Mesenchymal stem cell (in vitro differentiated cells and primary cell): ENCODE data around the gene SH3RF1.
A peak's percentile ranks its signal among the peaks of the same experiment; 100 is the strongest.

Experiments used
- DNase-seq: peaks from one replicate; pipeline ENCODE4 v3.0.0-alpha.2; 2013
- H2AFZ ChIP-seq: one replicate; pipeline ENCODE4 v1.6.1; 2013; ENCODE audit warnings: low read depth, mild to moderate bottlenecking, control low read depth, inconsistent platforms, low read length, moderate library complexity
- H2AK5ac ChIP-seq: 2 replicates; pipeline ENCODE4 v1.6.1; 2013; ENCODE audit warnings: low read length, moderate library complexity, mild to moderate bottlenecking, inconsistent platforms; ENCODE audit not compliant: severe bottlenecking
- H2BK120ac ChIP-seq: one replicate; pipeline ENCODE4 v1.6.1; 2013; ENCODE audit warnings: low read depth, mild to moderate bottlenecking, inconsistent platforms, low read length, moderate library complexity
- H2BK12ac ChIP-seq, 2 experiments: one replicate each; pipeline ENCODE4 v1.6.1; 2013; ENCODE audit warnings: inconsistent platforms in 2 of 2, low read length in 2 of 2, mild to moderate bottlenecking in 2 of 2, moderate library complexity in 2 of 2, control low read depth in 1 of 2
- H2BK15ac ChIP-seq: one replicate; pipeline ENCODE4 v1.6.1; 2013; ENCODE audit warnings: mild to moderate bottlenecking, low read depth, inconsistent platforms; ENCODE audit not compliant: poor library complexity, severe bottlenecking
- H2BK5ac ChIP-seq: 2 replicates; pipeline ENCODE4 v1.6.1; 2013; ENCODE audit warnings: low read depth, mild to moderate bottlenecking, low read length, control low read depth, inconsistent platforms; ENCODE audit not compliant: poor library complexity, severe bottlenecking
- H3K14ac ChIP-seq, 2 experiments: one replicate each; pipeline ENCODE4 v1.6.1; 2013; ENCODE audit warnings: inconsistent platforms in 2 of 2, low read length in 2 of 2, control low read depth in 1 of 2, mild to moderate bottlenecking in 1 of 2, moderate library complexity in 1 of 2
- H3K18ac ChIP-seq, 2 experiments: one replicate each; pipeline ENCODE4 v1.6.1; 2013; ENCODE audit warnings: inconsistent platforms in 2 of 2, low read length in 2 of 2, control low read depth in 1 of 2, low read depth in 1 of 2, mild to moderate bottlenecking in 1 of 2
- H3K23ac ChIP-seq, 2 experiments: one replicate each; pipeline ENCODE4 v1.6.1; 2013; ENCODE audit warnings: inconsistent platforms in 2 of 2, low read length in 2 of 2, mild to moderate bottlenecking in 2 of 2, moderate library complexity in 2 of 2, control low read depth in 1 of 2
- H3K27ac ChIP-seq: 2 replicates; pipeline ENCODE4 v1.5.1; 2013; ENCODE audit warnings: mild to moderate bottlenecking, moderate library complexity, low read length, control low read depth, inconsistent platforms; ENCODE audit not compliant: poor library complexity, severe bottlenecking
- H3K27me3 ChIP-seq, 2 experiments: 2 replicates each; pipeline versions ENCODE4 v1.6.1 to v1.7.0; 2013; ENCODE audit warnings: low read length in 2 of 2, mild to moderate bottlenecking in 2 of 2, moderate library complexity in 2 of 2, control low read depth in 1 of 2, inconsistent platforms in 1 of 2; ENCODE audit not compliant: control insufficient read depth in 1 of 2, insufficient read depth in 1 of 2
- H3K36me3 ChIP-seq, 2 experiments: 2 replicates each; pipeline versions ENCODE4 v1.6.1 to v1.7.0; 2013; ENCODE audit warnings: low read length in 2 of 2, control low read depth in 1 of 2, inconsistent platforms in 1 of 2, low read depth in 1 of 2, mild to moderate bottlenecking in 1 of 2; ENCODE audit not compliant: insufficient read depth in 2 of 2, control insufficient read depth in 1 of 2
- H3K4ac ChIP-seq, 2 experiments: one replicate each; pipeline ENCODE4 v1.6.1; 2013; ENCODE audit warnings: inconsistent platforms in 2 of 2, low read length in 2 of 2, mild to moderate bottlenecking in 2 of 2, moderate library complexity in 2 of 2, control low read depth in 1 of 2, low read depth in 1 of 2
- H3K4me1 ChIP-seq: 2 replicates; pipeline ENCODE4 v1.6.1; 2013; ENCODE audit warnings: low read depth, low read length, control low read depth; ENCODE audit not compliant: control insufficient read depth, insufficient read depth
- H3K4me2 ChIP-seq: 2 replicates; pipeline ENCODE4 v1.6.1; 2013; ENCODE audit warnings: low read length, mild to moderate bottlenecking, inconsistent platforms; ENCODE audit not compliant: poor library complexity, severe bottlenecking
- H3K4me3 ChIP-seq, 2 experiments: 2 replicates each; pipeline versions ENCODE4 v1.5.1 to v1.7.0; 2013; ENCODE audit warnings: low read length in 2 of 2, mild to moderate bottlenecking in 2 of 2, control low read depth in 1 of 2, low read depth in 1 of 2; ENCODE audit not compliant: insufficient read depth in 1 of 2
- H3K79me1 ChIP-seq: replicated peaks from 2 replicates; pipeline ENCODE4 v1.6.1; 2013; ENCODE audit warnings: mild to moderate bottlenecking, control low read depth, low read length, inconsistent platforms; ENCODE audit not compliant: poor library complexity, severe bottlenecking
- H3K9ac ChIP-seq: 2 replicates; pipeline ENCODE4 v1.7.0; 2013; ENCODE audit warnings: mild to moderate bottlenecking, low read length, moderate library complexity
- H3K9me3 ChIP-seq: 2 replicates; pipeline ENCODE4 v1.7.0; 2013; ENCODE audit warnings: mild to moderate bottlenecking, low read length; ENCODE audit not compliant: control insufficient read depth
- H4K8ac ChIP-seq: one replicate; pipeline ENCODE4 v1.6.1; 2013; ENCODE audit warnings: inconsistent platforms, mild to moderate bottlenecking, low read length, moderate library complexity
- H4K91ac ChIP-seq: one replicate; pipeline ENCODE4 v1.6.1; 2013; ENCODE audit warnings: mild to moderate bottlenecking, low read length, inconsistent platforms
- WGBS: methylation state at CpG from one replicate; pipeline ENCODE4 v1.1.7; 2013; ENCODE audit warnings: mixed read lengths; 5-methylcytosine and 5-hydroxymethylcytosine counted together

The SH3RF1 gene

GRCh38 chr4:169062897-169063244 is 207.9 kb downstream of the SH3RF1 start:
- H2BK120ac ChIP-seq: no peak overlapping the region
- no peak for DNase-seq
- no peak overlapping the region for H2BK15ac ChIP-seq
- no peak overlapping the region for H2AFZ ChIP-seq
- H2BK5ac ChIP-seq: no peak overlapping the region
- H3K4me1 ChIP-seq: no peaks in the 10 kb centered on the region
- H2BK12ac ChIP-seq: no peak overlapping the region
- H3K4me2 ChIP-seq: no peak overlapping the region
- 83% methylated on average over 5 of the region's 6 CpGs for WGBS
- no peak overlapping the region for H3K14ac ChIP-seq
- no peak overlapping the region for H3K18ac ChIP-seq
- H3K36me3 ChIP-seq: no peaks in the 10 kb centered on the region
- H3K4me3 ChIP-seq: no peak overlapping the region
- no peak overlapping the region for H3K4ac ChIP-seq
- peak overlapping the region; percentile 56 for H3K9ac ChIP-seq
- no peak overlapping the region for H3K23ac ChIP-seq
- H2AK5ac ChIP-seq: no peak overlapping the region
- H4K8ac ChIP-seq: no peak overlapping the region
- no peaks in the 10 kb centered on the region for H3K27me3 ChIP-seq
- H4K91ac ChIP-seq: no peak overlapping the region
- H3K27ac ChIP-seq: no peak overlapping the region
- no peaks in the 10 kb centered on the region for H3K79me1 ChIP-seq
- no peaks in the 10 kb centered on the region for H3K9me3 ChIP-seq

- Histone ChIP-seq H2BK15ac (no peak overlapping the region), H2BK12ac (no peak overlapping the region), H2BK120ac (no peak overlapping the region), H3K14ac (no peak overlapping the region), H2BK5ac (no peak overlapping the region), H2AK5ac (no peak overlapping the region), H3K4me3 (no peak overlapping the region), H3K27me3 (no peaks in the 10 kb centered on the region), H3K4ac (no peak overlapping the region), H3K4me2 (no peak overlapping the region), H3K27ac (no peak overlapping the region), H2AFZ (no peak overlapping the region), H3K9ac (no peak overlapping the region), H3K18ac (no peak overlapping the region), H4K91ac (no peak overlapping the region), H3K79me1 (no peaks in the 10 kb centered on the region), H3K4me1 (no peaks in the 10 kb centered on the region), H4K8ac (no peak overlapping the region), H3K36me3 (no peaks in the 10 kb centered on the region), H3K9me3 (no peaks in the 10 kb centered on the region), H3K23ac (no peak overlapping the region)
- WGBS: 92% methylated on average over 2 of the region's 3 CpGs
- DNase-seq: no peak
These were observed 209.4 kb downstream of the SH3RF1 start for GRCh38 chr4:169061386-169061785.

DNA sequence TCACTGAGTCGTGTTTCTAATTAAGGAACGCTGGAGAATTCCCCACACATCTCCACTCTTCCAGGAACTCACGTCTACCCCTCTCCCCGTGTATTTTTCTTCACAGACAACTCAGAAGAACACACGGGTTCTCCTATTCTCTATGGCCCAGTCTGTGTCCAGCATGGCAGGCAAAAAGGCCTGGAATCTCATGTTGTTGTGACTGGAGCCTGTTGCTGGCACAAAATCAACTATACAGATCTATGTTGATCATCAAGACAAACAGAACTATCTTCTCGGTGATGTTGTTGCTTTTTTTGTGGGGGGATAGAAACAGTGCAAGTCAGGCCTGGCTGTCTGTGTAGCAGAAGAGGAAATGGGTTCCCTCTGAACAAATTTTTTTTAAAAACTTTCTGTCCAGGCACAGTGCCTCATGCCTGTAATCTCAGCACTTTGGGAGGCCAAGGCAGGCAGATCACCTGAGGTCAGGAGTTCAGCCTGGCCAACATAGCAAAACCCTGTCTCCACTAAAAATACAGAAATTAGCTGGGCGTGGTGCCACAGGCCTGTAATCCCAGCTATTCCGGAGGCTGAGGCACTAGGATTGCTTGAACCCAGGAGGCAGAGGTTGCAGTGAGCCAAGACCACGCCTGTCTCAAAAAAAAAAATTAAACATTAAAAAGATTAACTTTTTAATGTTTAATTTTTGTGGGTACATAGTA is 210.2 kb downstream of the SH3RF1 start:
- Histone ChIP-seq H2BK5ac (no peak overlapping the region), H2BK12ac (peak overlapping the region in 1 of 2 experiments; percentile 54), H4K8ac (no peak overlapping the region), H2AFZ (no peak overlapping the region), H2BK15ac (no peak overlapping the region), H3K27ac (no peak overlapping the region), H3K23ac (no peak overlapping the region), H3K4me3 (no peak overlapping the region), H2AK5ac (no peak overlapping the region), H3K79me1 (no peaks in the 10 kb centered on the region), H4K91ac (no peak overlapping the region), H3K14ac (no peak overlapping the region), H3K9me3 (no peaks in the 10 kb centered on the region), H3K27me3 (no peaks in the 10 kb centered on the region), H3K36me3 (no peaks in the 10 kb centered on the region), H3K18ac (no peak overlapping the region), H3K4ac (no peak overlapping the region), H3K4me2 (no peak overlapping the region), H3K4me1 (no peaks in the 10 kb centered on the region), H3K9ac (peak overlapping the region; percentile 78), H2BK120ac (no peak overlapping the region)
- DNase-seq: no peak
- WGBS: 80% methylated on average over 7 of the region's 9 CpGs

- Histone ChIP-seq H3K9me3 (no peaks in the 10 kb centered on the region), H2BK15ac (no peak overlapping the region), H2BK120ac (no peak overlapping the region), H3K27ac (no peak overlapping the region), H3K18ac (peak overlapping the region in 1 of 2 experiments; percentile 54), H3K79me1 (no peaks in the 10 kb centered on the region), H3K9ac (peak overlapping the region; percentile 78), H2BK12ac (peak overlapping the region in 1 of 2 experiments; percentile 59), H3K14ac (no peak overlapping the region), H2BK5ac (no peak overlapping the region), H3K4ac (no peak overlapping the region), H3K23ac (no peak overlapping the region), H3K4me3 (peak overlapping the region in 1 of 2 experiments; percentile 5), H2AK5ac (no peak overlapping the region), H3K4me1 (no peaks in the 10 kb centered on the region), H3K4me2 (no peak overlapping the region), H3K36me3 (no peaks in the 10 kb centered on the region), H4K91ac (no peak overlapping the region), H3K27me3 (no peaks in the 10 kb centered on the region), H2AFZ (no peak overlapping the region), H4K8ac (no peak overlapping the region)
- DNase-seq: peak; percentile 29
- 81% methylated on average over 22 of the region's 22 CpGs for WGBS
These were observed 211.2 kb downstream of the SH3RF1 start for GRCh38 chr4:169059306-169060211.
